HepG2 (cell line): ENCODE measurements around the gene ZNF771. TPM values are rescaled to one million over a fixed set of nuclear protein-coding genes. Genes with fewer than 3 reads are reported as not detected.

Experiments
- ADNP ChIP-seq: sonication (generic); formaldehyde crosslinking; IDR thresholded peaks from 2 replicates; pipeline ENCODE4 v1.4.0; 2020; ENCODE audit warnings: missing genetic modification reagents
- HNF1A ChIP-seq, 2 experiments: sonication (generic) in 1 of 2; formaldehyde crosslinking in 1 of 2; IDR thresholded peaks; 2 replicates each; pipeline versions ENCODE4 v1.4.0 to v1.6.1; 2016 to 2020; ENCODE audit warnings: borderline replicate concordance in 1 of 2, low read depth in 1 of 2, mild to moderate bottlenecking in 1 of 2, missing genetic modification reagents in 1 of 2
- KAT7 ChIP-seq: IDR thresholded peaks from 2 replicates; pipeline ENCODE4 v1.6.1; 2018; ENCODE audit warnings: borderline replicate concordance, missing compliant biosample characterization
- LCORL ChIP-seq, 2 experiments: fragments of 450-650 bp in 1 of 2; sonication (generic) in 1 of 2; formaldehyde crosslinking in 1 of 2; IDR thresholded peaks; 2 replicates each; pipeline versions ENCODE4 v1.5.0 to v1.6.1; 2017 to 2020; ENCODE audit warnings: antibody characterized with exemption in 1 of 2, missing genetic modification reagents in 1 of 2
- NFATC3 ChIP-seq: sonication (generic); formaldehyde crosslinking; IDR thresholded peaks from 2 replicates; pipeline ENCODE4 v1.5.1; 2020; ENCODE audit warnings: mild to moderate bottlenecking, missing genetic modification reagents
- NKX3-1 ChIP-seq: sonication (generic); formaldehyde crosslinking; IDR thresholded peaks from 2 replicates; pipeline ENCODE4 v1.5.0; 2020; ENCODE audit warnings: missing genetic modification reagents
- POLR2A ChIP-seq, 2 experiments: IDR thresholded peaks; 2 replicates each; pipeline ENCODE4 v1.6.1; 2011; ENCODE audit warnings: low read depth in 2 of 2, low read length in 2 of 2, mild to moderate bottlenecking in 1 of 2, moderate library complexity in 1 of 2; ENCODE audit not compliant: insufficient read depth in 1 of 2
- SIN3A ChIP-seq: IDR thresholded peaks from 2 replicates; pipeline ENCODE4 v1.6.1; 2011; ENCODE audit warnings: low read depth, mild to moderate bottlenecking, control low read depth, low read length, borderline replicate concordance
- YY1 ChIP-seq: IDR thresholded peaks from 2 replicates; pipeline ENCODE4 v1.6.1; 2011; ENCODE audit warnings: low read length, low read depth, moderate library complexity, mild to moderate bottlenecking; ENCODE audit not compliant: insufficient read depth, insufficient replicate concordance
- ZBTB21 ChIP-seq: sonication (generic); formaldehyde crosslinking; IDR thresholded peaks from 2 replicates; pipeline ENCODE4 v1.4.0; 2020; ENCODE audit warnings: missing genetic modification reagents
- ZFP37 ChIP-seq: sonication (generic); formaldehyde crosslinking; IDR thresholded peaks from 2 replicates; pipeline ENCODE4 v1.4.0; 2020; ENCODE audit warnings: missing genetic modification reagents, borderline replicate concordance
- ZMYM3 ChIP-seq: sonication (generic); formaldehyde crosslinking; IDR thresholded peaks from 2 replicates; pipeline ENCODE4 v1.5.1; 2020; ENCODE audit warnings: mild to moderate bottlenecking, missing genetic modification reagents
- ZNF564 ChIP-seq: sonication (generic); formaldehyde crosslinking; IDR thresholded peaks from 2 replicates; pipeline ENCODE4 v1.8.1; 2023; ENCODE audit warnings: mild to moderate bottlenecking, missing genetic modification reagents
- ZNF720 ChIP-seq: sonication (generic); formaldehyde crosslinking; IDR thresholded peaks from 2 replicates; pipeline ENCODE4 v1.4.0; 2020; ENCODE audit warnings: missing genetic modification reagents
- polyA plus RNA-seq, 8 experiments: library from polyadenylated mRNA; depleted of rRNA in 3 of 8; stranded (reverse) in 7 of 8; unstranded in 1 of 8; fragments of >200 nt; fragmentation: Illumina TruSeq in 4 of 8; extraction: Trizol in 4 of 8; gene quantifications; 2 replicates each; pipeline versions ENCODE4 v1.2.1 to v1.2.3, GENCODE V29; 2011 to 2016; ENCODE audit warnings: low read depth in 4 of 8, missing spikeins in 1 of 8, mixed read lengths in 1 of 8; ENCODE audit not compliant: insufficient read depth in 1 of 8
- total RNA-seq, 5 experiments: library from RNA; depleted of rRNA; stranded (reverse); fragments of >200 nt; fragmentation: Illumina TruSeq; extraction: Trizol; gene quantifications; 2 replicates each; pipeline ENCODE4 v1.2.3, GENCODE V29; 2016; ENCODE audit warnings: low read depth in 1 of 5
- TF ChIP-seq, protein P1 (sequence below): sonication (generic); formaldehyde crosslinking; IDR thresholded peaks from 2 replicates; pipeline ENCODE4 v1.4.0; 2020; ENCODE audit warnings: missing genetic modification reagents, borderline replicate concordance
- TF ChIP-seq, protein P2 (sequence below): sonication (generic); formaldehyde crosslinking; IDR thresholded peaks from 2 replicates; pipeline ENCODE4 v1.5.1; 2020; ENCODE audit warnings: mild to moderate bottlenecking, missing genetic modification reagents, moderate library complexity

The ZNF771 gene
- total and polyA plus RNA-seq, 2 of the 13 experiments (the other 11 are each of a cell fraction or from before 2014, with no cell fraction given) = 5.0 to 11.8 TPM

GRCh38 chr16:30395992-30396585 lies 11.3 kb upstream of the ZNF771 start (continued):
- no peak for TF ChIP-seq HNF1A (IDR thresholded peaks at IDR 0.05; ENCODE audit: low read depth)
- no peak for TF ChIP-seq HNF1A (CRISPR knock-in tag; IDR thresholded peaks at IDR 0.05; ENCODE audit: borderline replicate concordance)
- TF ChIP-seq KAT7 (CRISPR knock-in tag) = 0 out of 2 replicates have a peak, but pooled peaks have one; percentile 15
- no peak for TF ChIP-seq ADNP (CRISPR knock-in tag)
- TF ChIP-seq, protein P1, sequence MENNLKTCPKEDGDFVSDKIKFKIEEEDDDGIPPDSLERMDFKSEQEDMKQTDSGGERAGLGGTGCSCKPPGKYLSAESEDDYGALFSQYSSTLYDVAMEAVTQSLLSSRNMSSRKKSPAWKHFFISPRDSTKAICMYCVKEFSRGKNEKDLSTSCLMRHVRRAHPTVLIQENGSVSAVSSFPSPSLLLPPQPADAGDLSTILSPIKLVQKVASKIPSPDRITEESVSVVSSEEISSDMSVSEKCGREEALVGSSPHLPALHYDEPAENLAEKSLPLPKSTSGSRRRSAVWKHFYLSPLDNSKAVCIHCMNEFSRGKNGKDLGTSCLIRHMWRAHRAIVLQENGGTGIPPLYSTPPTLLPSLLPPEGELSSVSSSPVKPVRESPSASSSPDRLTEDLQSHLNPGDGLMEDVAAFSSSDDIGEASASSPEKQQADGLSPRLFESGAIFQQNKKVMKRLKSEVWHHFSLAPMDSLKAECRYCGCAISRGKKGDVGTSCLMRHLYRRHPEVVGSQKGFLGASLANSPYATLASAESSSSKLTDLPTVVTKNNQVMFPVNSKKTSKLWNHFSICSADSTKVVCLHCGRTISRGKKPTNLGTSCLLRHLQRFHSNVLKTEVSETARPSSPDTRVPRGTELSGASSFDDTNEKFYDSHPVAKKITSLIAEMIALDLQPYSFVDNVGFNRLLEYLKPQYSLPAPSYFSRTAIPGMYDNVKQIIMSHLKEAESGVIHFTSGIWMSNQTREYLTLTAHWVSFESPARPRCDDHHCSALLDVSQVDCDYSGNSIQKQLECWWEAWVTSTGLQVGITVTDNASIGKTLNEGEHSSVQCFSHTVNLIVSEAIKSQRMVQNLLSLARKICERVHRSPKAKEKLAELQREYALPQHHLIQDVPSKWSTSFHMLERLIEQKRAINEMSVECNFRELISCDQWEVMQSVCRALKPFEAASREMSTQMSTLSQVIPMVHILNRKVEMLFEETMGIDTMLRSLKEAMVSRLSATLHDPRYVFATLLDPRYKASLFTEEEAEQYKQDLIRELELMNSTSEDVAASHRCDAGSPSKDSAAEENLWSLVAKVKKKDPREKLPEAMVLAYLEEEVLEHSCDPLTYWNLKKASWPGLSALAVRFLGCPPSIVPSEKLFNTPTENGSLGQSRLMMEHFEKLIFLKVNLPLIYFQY (CRISPR knock-in tag) = no peak
- peak; percentile 76; the same call in 1 of the 2 replicates for TF ChIP-seq NFATC3 (CRISPR knock-in tag)
- TF ChIP-seq SIN3A = no peak
- TF ChIP-seq ZNF564 (CRISPR knock-in tag) = peak; percentile 12; the same call in 1 of the 2 replicates
- TF ChIP-seq POLR2A (IDR thresholded peaks at IDR 0.05; ENCODE audit: insufficient read depth in 1 of 2, low read depth in 2 of 2, low read length in 2 of 2) = no peak
- TF ChIP-seq NKX3-1 (CRISPR knock-in tag) = no peak
- TF ChIP-seq ZMYM3 = no peak
- no peak for TF ChIP-seq ZNF720 (CRISPR knock-in tag)
- 0 out of 2 replicates have a peak, but pooled peaks have one; percentile 50 for TF ChIP-seq ZFP37
- TF ChIP-seq, protein P2, sequence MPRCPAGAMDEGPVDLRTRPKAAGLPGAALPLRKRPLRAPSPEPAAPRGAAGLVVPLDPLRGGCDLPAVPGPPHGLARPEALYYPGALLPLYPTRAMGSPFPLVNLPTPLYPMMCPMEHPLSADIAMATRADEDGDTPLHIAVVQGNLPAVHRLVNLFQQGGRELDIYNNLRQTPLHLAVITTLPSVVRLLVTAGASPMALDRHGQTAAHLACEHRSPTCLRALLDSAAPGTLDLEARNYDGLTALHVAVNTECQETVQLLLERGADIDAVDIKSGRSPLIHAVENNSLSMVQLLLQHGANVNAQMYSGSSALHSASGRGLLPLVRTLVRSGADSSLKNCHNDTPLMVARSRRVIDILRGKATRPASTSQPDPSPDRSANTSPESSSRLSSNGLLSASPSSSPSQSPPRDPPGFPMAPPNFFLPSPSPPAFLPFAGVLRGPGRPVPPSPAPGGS (CRISPR knock-in tag) = 0 out of 2 replicates have a peak, but pooled peaks have one; percentile 62
- no peak for TF ChIP-seq ZBTB21
- no peak for TF ChIP-seq LCORL (IDR thresholded peaks at IDR 0.05)
- TF ChIP-seq LCORL (CRISPR knock-in tag; IDR thresholded peaks at IDR 0.05) = no peak
- TF ChIP-seq YY1 = no peak
